GM12801 (cell line): ENCODE results near the gene PAFAH1B2.

Experiments
- TF ChIP-seq, protein P1 (sequence below): IDR thresholded peaks from one replicate; pipeline ENCODE4 v1.5.1; 2011; ENCODE audit warnings: control low read depth; ENCODE audit not compliant: insufficient read length; ENCODE audit errors: extremely low read depth

The PAFAH1B2 gene

DNA sequence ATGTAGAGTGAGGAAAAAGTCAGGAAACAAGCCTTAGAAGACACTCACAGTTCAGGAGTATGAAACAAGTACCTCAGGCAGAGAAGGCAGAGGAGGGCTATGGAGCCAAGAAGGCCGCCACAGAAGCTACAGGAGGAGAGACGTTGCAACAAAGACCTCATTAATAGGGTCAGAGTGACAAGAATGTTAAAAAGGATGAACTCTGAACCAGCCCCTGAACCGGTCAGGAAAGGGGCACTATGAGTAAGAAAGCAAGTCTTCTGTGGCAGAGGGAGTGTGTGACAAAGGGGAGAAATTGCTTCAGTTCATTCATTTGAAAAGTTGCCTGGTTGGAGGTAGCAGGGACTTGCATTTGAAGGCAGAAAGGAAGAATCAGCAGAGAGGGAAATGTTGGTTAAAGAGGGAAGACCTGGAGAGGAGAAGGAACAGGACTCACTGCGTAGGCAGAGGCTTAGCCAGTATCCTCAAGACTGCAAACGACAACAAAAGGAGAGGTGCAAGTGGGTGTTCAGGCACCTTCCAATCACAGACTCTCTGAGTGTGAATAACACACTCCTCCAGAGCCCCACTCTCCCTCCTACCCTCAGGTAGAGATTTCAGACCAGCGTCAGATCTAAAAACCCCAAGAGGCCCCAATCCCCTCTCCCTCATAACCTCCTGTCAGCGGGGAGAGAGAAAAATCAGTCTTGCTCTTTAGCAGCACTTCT is 70.5 kb downstream of the PAFAH1B2 start:
- TF ChIP-seq, protein P1, sequence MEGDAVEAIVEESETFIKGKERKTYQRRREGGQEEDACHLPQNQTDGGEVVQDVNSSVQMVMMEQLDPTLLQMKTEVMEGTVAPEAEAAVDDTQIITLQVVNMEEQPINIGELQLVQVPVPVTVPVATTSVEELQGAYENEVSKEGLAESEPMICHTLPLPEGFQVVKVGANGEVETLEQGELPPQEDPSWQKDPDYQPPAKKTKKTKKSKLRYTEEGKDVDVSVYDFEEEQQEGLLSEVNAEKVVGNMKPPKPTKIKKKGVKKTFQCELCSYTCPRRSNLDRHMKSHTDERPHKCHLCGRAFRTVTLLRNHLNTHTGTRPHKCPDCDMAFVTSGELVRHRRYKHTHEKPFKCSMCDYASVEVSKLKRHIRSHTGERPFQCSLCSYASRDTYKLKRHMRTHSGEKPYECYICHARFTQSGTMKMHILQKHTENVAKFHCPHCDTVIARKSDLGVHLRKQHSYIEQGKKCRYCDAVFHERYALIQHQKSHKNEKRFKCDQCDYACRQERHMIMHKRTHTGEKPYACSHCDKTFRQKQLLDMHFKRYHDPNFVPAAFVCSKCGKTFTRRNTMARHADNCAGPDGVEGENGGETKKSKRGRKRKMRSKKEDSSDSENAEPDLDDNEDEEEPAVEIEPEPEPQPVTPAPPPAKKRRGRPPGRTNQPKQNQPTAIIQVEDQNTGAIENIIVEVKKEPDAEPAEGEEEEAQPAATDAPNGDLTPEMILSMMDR = no peak

DNA sequence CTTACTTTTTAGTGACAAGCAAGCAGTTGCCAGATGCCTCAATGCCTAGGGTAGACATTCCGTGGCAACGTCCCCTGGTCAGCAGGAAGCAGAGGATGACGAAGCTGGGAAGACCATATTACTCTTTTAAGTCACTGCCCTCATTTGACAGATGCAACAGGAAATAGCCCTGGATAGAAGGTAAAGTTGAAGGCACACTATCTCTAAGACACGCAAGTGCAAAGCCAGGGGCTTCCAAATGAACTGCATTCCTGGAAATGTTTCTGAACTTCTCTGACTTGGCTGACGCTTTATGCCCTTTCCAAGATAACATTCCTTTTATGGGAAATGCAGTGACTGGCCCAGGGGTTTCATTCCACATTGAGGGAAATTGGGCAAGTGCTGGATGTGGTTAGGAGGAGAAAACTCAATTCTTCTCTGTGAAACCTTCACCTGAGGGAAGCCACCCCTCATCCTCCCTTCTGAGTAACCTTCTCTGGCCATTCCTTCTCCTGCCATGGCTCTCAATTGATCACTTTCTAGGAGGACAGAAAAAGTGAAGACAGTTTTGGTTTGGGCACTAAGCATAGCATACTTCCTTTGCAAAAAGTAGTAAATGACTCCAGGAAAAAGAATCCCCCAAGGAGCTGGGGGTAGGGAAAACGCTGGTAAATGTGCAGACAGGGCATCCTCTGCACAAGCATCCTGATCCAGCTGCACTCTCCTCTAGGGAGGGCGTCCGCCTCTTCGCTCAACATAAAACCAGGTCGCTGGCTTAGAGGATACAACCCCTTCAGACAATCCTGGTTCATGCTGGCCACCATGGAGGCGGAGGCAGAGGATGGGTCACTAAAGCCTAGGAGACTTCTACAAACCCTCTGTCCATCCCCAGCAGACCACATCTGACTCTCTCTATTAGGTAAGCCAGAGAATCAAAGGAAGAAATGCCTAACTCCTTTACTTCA is 73.3 kb downstream of the PAFAH1B2 start:
- TF ChIP-seq, protein P1 = no peak

DNA sequence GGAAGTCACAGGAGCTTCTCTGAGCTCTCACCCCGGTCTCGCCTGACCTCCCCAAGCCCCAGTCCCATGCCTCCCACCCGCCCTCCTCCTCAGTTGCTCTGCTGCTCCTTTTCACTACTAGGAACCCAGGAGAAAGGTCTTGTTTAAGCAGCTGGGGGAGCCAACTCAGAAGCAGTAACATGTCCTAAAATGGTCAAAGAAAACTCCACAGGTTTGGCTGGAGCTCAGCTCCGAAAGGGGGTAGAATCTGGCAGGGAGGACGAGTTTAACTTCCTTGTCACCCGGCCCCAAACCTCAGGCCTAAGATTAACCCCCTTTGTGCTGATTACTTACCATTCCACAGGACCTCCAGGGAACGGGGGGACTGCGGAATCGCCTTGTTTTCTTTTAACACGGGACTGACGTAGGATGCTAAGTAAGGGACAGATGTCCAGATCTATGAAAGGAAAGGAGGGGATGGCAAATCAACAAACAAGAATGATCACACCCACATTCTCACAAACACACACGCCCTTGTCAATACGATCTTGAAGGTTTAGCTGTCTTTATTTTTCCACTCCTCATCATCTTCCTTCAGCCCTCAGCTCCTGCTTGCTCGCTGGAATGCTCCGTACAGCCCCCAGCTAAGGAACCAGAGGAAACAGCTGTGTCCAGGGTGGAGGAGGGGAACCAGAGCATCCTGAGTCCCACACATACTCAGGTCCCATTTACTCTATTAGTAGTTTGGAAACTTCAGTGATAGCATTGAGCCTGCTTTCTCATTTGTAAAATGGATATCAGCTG is 74.2 kb downstream of the PAFAH1B2 start:
- TF ChIP-seq, protein P1 = no peak

DNA sequence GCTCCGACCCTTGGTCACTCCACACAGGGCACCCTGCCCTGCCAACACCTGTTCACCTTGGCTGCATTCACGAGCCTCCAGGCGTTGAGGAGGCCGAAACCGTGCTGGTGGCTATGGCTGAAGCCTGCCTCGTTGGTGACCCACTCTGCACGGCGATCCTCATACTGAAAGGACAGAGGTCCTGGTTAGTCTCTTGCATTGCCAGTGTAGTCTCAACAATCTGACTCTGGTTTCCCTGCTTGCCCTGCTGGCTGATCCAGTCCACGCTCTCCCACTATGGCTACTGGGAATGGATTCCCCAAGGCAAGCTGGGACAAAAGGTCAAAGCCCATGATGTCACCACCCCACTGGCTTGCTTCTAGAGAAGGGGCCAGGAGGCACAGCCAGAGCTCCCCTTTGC is 74.9 kb downstream of the PAFAH1B2 start:
- TF ChIP-seq, protein P1 = no peak

DNA sequence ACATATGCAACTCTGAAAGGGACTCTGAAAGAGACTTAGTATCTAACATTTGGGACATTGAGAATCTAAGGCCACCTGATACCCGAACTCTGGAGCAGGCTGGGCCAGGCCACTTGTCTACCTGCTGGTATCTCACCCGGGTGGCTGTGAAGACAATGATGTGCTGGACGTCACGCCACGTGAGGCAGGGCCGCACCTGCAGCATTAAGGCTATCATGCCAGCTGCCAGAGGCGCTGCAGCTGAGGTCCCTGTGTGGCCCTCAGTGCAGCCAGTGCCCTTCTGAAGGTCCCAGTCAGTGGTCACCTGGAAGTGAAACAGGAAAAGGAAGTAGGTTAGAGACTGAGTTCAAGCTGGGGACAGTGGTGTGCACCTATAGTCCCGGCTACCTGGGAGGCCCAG is 75.4 kb downstream of the PAFAH1B2 start:
- TF ChIP-seq, protein P1 = no peak

DNA sequence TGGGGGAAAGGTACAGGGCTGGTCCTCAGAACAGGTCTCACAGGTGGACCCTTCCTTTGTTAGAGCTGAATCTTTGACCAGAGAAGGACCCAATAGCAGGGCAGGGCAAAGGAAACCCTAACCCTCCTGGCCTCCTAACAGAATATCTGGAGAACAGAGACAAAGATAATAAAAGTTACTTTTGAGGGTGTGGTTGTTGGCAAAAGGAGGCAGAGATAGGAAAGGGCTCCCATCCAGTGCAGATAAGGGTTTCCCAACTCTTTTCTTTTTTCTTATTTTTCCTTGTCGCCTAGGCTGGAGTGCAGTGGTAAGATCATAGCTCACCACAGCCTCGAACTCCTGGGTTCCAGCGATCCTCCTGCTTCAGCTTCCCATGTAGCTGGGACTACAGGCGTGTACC is 75.9 kb downstream of the PAFAH1B2 start:
- TF ChIP-seq, protein P1 = no peak

DNA sequence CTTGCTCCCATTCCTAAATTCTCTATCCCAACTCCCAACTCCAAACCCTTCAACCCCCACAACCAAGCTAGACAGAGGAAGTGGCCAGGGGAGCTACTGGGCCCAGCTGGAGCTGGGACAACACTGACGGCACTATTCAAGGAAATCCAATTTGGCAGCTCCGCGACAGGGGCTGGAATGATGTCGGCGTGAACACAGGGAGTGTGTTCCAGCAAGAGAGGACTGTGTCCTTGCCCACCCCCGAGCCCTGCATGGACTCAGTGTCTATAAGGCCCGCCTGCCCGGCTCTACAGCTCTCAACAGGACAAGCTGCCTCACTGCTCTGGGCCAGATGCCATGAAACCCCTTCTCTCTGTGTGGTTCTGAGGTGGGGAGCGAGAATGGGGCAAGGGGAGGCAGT is 76.5 kb downstream of the PAFAH1B2 start:
- TF ChIP-seq, protein P1 = no peak
